NCI-H1417 (cell line): ENCODE data around the gene NRROS.
"Not testable (repeated sequence)": the region's sequence is repeated elsewhere in the genome, so short reads cannot be mapped to it uniquely, and the experiment has no call there.

Source experiments
- DNase-seq, 3 experiments: peaks; one replicate each; lab custom pipeline; 2025; lab: John Stamatoyannopoulos, UW

The NRROS gene

GRCh38 chr3:196639483-196640296 is at the start of gene NRROS:
Gene NRROS, plus strand, starts transcription at chr3:196639694. Its CDS starts 14,846 bp downstream, at chr3:196654540.
- peak; percentile 72 to 89 (median 88) for DNase-seq

- no peak for DNase-seq
Observed at GRCh38 chr3:196590279-196590678, 49.2 kb upstream of the NRROS start.

- DNase-seq, result no peak
Observed at GRCh38 chr3:196596355-196596754, 43.1 kb upstream of the NRROS start.

GRCh38 chr3:196597971-196598733 is 41.3 kb upstream of the NRROS start:
- DNase-seq, result not testable (repeated sequence)

- no peak for DNase-seq
Observed at GRCh38 chr3:196599734-196600128, 39.8 kb upstream of the NRROS start.

GRCh38 chr3:196600359-196600758 is 39.1 kb upstream of the NRROS start:
- DNase-seq, result no peak

GRCh38 chr3:196602673-196603072 is 36.8 kb upstream of the NRROS start:
- DNase-seq, result no peak

- no peak for DNase-seq
Observed at GRCh38 chr3:196603683-196604082, 35.8 kb upstream of the NRROS start.

- peak in 1 of 3 experiments; percentile 20 for DNase-seq
Observed at GRCh38 chr3:196604548-196604947, 34.9 kb upstream of the NRROS start.

- DNase-seq, result no peak
Observed at GRCh38 chr3:196608693-196609092, 30.8 kb upstream of the NRROS start.

- peak; percentile 79 to 93 (median 83) for DNase-seq
Observed at GRCh38 chr3:196609343-196609775, 30.1 kb upstream of the NRROS start.

GRCh38 chr3:196609805-196610515 is 29.5 kb upstream of the NRROS start:
- no peak for DNase-seq

- DNase-seq, result no peak
Observed at GRCh38 chr3:196611761-196612483, 27.6 kb upstream of the NRROS start.

GRCh38 chr3:196615234-196615633 is 24.3 kb upstream of the NRROS start:
- DNase-seq, result not testable (repeated sequence)

GRCh38 chr3:196617256-196617655 is 22.2 kb upstream of the NRROS start:
- DNase-seq, result no peak

GRCh38 chr3:196619223-196619622 is 20.3 kb upstream of the NRROS start:
- peak; percentile 49 to 82 (median 52) for DNase-seq

- DNase-seq, result not testable (repeated sequence)
Observed at GRCh38 chr3:196619627-196620026, 19.9 kb upstream of the NRROS start.

- peak in 1 of 3 experiments; percentile 53 for DNase-seq
Observed at GRCh38 chr3:196620161-196620604, 19.3 kb upstream of the NRROS start.

GRCh38 chr3:196620684-196621083 is 18.8 kb upstream of the NRROS start:
- no peak for DNase-seq

GRCh38 chr3:196621611-196622010 is 17.9 kb upstream of the NRROS start:
- no peak for DNase-seq

- no peak for DNase-seq
Observed at GRCh38 chr3:196624067-196624790, 15.3 kb upstream of the NRROS start.
